Lower lobe of right lung (tissue), 2 donors: ENCODE results near the gene PDE4C. TPM values are rescaled to one million over a fixed set of nuclear protein-coding genes. Genes with fewer than 3 reads are reported as not detected.
"Not testable (repeated sequence)": the region's sequence is repeated elsewhere in the genome, so short reads cannot be mapped to it uniquely, and the experiment has no call there.

ENCODE experiments used
- ATAC-seq, 2 donors: fragments of 200-7000 bp; cut with Tn5 transposase; one replicate each; pipeline ENCODE4 v1.9.1; 2020 to 2022; ENCODE audit warnings: mild to moderate bottlenecking in 2 of 2, moderate library complexity in 2 of 2
- DNase-seq: peaks from one replicate; pipeline ENCODE4 v3.0.0-alpha.2; 2020
- H3K27ac ChIP-seq: fragments of 200-600 bp; one replicate; pipeline ENCODE4 v1.8.0; 2022
- H3K27me3 ChIP-seq: fragments of 200-600 bp; one replicate; pipeline ENCODE4 v1.8.0; 2022; ENCODE audit warnings: low read depth
- H3K36me3 ChIP-seq: fragments of 200-600 bp; one replicate; pipeline ENCODE4 v1.8.0; 2022; ENCODE audit warnings: mild to moderate bottlenecking
- H3K4me1 ChIP-seq: fragments of 200-600 bp; one replicate; pipeline ENCODE4 v1.8.0; 2022
- H3K4me3 ChIP-seq: fragments of 200-600 bp; one replicate; pipeline ENCODE4 v1.8.0; 2022; ENCODE audit warnings: mild to moderate bottlenecking
- H3K9me3 ChIP-seq: fragments of 200-600 bp; one replicate; pipeline ENCODE4 v1.8.0; 2022
- CTCF ChIP-seq: fragments of 200-600 bp; IDR thresholded peaks from one replicate; pipeline ENCODE4 v1.8.0; 2022; ENCODE audit warnings: antibody characterized with exemption, mild to moderate bottlenecking
- intact Hi-C: fragments of 100-400 bp; cut with DNase I; formaldehyde crosslinking; loops from one replicate; pipeline ENCODE4 v1.11.0; 2022
- total RNA-seq: library from RNA; stranded (reverse); fragmentation: NEBNext Ultra II Directional; extraction: Animal tissue kit (Norgen Biotek cat#: 25700); gene quantifications from one replicate; pipeline ENCODE4 v1.2.1, GENCODE V29; 2021
- donor health status: DM: no; HTN: yes; CAD: no; lungs with severe emphysema.

The PDE4C gene
- total RNA-seq, 1 donor from 2014 or later, result 9.6 TPM

- no peak for TF ChIP-seq CTCF
- ATAC-seq (no peak), DNase-seq (no peak)
- Histone ChIP-seq H3K27ac (no peak overlapping the region), H3K4me1 (no peaks in the 10 kb centered on the region), H3K9me3 (no peaks in the 10 kb centered on the region), H3K36me3 (no peaks in the 10 kb centered on the region), H3K4me3 (no peak overlapping the region), H3K27me3 (peaks cover 5% of the 10 kb centered on the region)
- intact Hi-C loops, result no loop called here
Observed at GRCh38 chr19:18211683-18212082, 14.6 kb downstream of the PDE4C start.

GRCh38 chr19:18209912-18210311, 16.3 kb downstream of the PDE4C start:
- H3K9me3 ChIP-seq, H3K27ac ChIP-seq, DNase-seq, H3K4me3 ChIP-seq, H3K36me3 ChIP-seq, H3K27me3 ChIP-seq, H3K4me1 ChIP-seq, ATAC-seq: not testable (repeated sequence)
- intact Hi-C loops, result loop anchor here (10.0 kb wide), 1 partner anchor 45 kb away; a partner anchor contains a TSS

- Histone ChIP-seq H3K27me3 (peaks cover 5% of the 10 kb centered on the region), H3K27ac (no peak overlapping the region), H3K9me3 (no peaks in the 10 kb centered on the region), H3K4me3 (no peak overlapping the region), H3K36me3 (no peaks in the 10 kb centered on the region), H3K4me1 (peaks cover 12% of the 10 kb centered on the region)
- peak; percentile 61 for DNase-seq
- no peak for ATAC-seq
- intact Hi-C loops, result loop anchor here (10.0 kb wide), 1 partner anchor 46 kb away; a partner anchor contains a TSS
- TF ChIP-seq CTCF, result peak; percentile 79
Observed at GRCh38 chr19:18208098-18208951, 17.9 kb downstream of the PDE4C start.

- no peak overlapping the region for H3K4me3 ChIP-seq
- peak overlapping the region; percentile 98 for H3K27ac ChIP-seq
- intact Hi-C loops, result loop anchor here (10.0 kb wide), 1 partner anchor 49 kb away; a partner anchor contains a TSS
Observed at GRCh38 chr19:18206018-18206417, 20.2 kb downstream of the PDE4C start.

GRCh38 chr19:18205200-18205892, 20.9 kb downstream of the PDE4C start:
- no peak for TF ChIP-seq CTCF
- H3K36me3 ChIP-seq, result peaks cover 2% of the 10 kb centered on the region
- H3K9me3 ChIP-seq, result no peaks in the 10 kb centered on the region
- H3K27ac ChIP-seq, result peak overlapping the region; percentile 98
- DNase-seq (peak; percentile 82), ATAC-seq (peak; percentile 27 to 46)
- peaks cover 25% of the 10 kb centered on the region for H3K4me1 ChIP-seq
- peak overlapping the region; percentile 81 for H3K4me3 ChIP-seq
- H3K27me3 ChIP-seq, result no peaks in the 10 kb centered on the region
- intact Hi-C loops, result loop anchor here (10.0 kb wide), 1 partner anchor 49 kb away; a partner anchor contains a TSS

More at GRCh38 chr19:18206018-18206417, 20.2 kb downstream of the PDE4C start:
- Histone ChIP-seq H3K27me3 (no peaks in the 10 kb centered on the region), H3K36me3 (no peaks in the 10 kb centered on the region), H3K9me3 (no peaks in the 10 kb centered on the region), H3K4me1 (peaks cover 25% of the 10 kb centered on the region)
- ATAC-seq (no peak), DNase-seq (no peak)
- no peak for TF ChIP-seq CTCF
